H9 (cell line): Measurements from ENCODE around the gene TLX2. TPM values are rescaled to one million over a fixed set of nuclear protein-coding genes. Genes with fewer than 3 reads are reported as not detected.

Experiments used
- DNase-seq: peaks from one replicate; pipeline ENCODE4 v3.0.0-alpha.2; 2017
- H2AFZ ChIP-seq: one replicate; pipeline ENCODE4 v1.6.1; 2013; ENCODE audit warnings: mild to moderate bottlenecking, low read length, control low read depth, moderate library complexity
- H2AK5ac ChIP-seq: 2 replicates; pipeline ENCODE4 v1.6.1; 2013; ENCODE audit warnings: low read length, control low read depth, mixed read lengths; ENCODE audit not compliant: insufficient read length
- H2BK120ac ChIP-seq: one replicate; pipeline ENCODE4 v1.6.1; 2013; ENCODE audit warnings: low read depth, mild to moderate bottlenecking, low read length, control low read depth, inconsistent platforms; ENCODE audit not compliant: poor library complexity, severe bottlenecking
- H2BK12ac ChIP-seq: 2 replicates; pipeline ENCODE4 v1.6.1; 2013; ENCODE audit warnings: low read length, control low read depth, mixed read lengths, low read depth; ENCODE audit not compliant: insufficient read length
- H2BK15ac ChIP-seq: 2 replicates; pipeline ENCODE4 v1.6.1; 2013; ENCODE audit warnings: low read depth, low read length, control low read depth
- H2BK20ac ChIP-seq: one replicate; pipeline ENCODE4 v1.6.1; 2013; ENCODE audit warnings: low read depth, mild to moderate bottlenecking, low read length, control low read depth, inconsistent platforms; ENCODE audit not compliant: poor library complexity, severe bottlenecking
- H2BK5ac ChIP-seq: 2 replicates; pipeline ENCODE4 v1.6.1; 2013; ENCODE audit warnings: low read length, control low read depth, mixed read lengths; ENCODE audit not compliant: insufficient read length
- H3K14ac ChIP-seq: 2 replicates; pipeline ENCODE4 v1.6.1; 2013; ENCODE audit warnings: low read length, control low read depth; ENCODE audit not compliant: insufficient read depth
- H3K18ac ChIP-seq: 2 replicates; pipeline ENCODE4 v1.6.1; 2013; ENCODE audit warnings: low read depth, mild to moderate bottlenecking, mixed read lengths, low read length, control low read depth; ENCODE audit not compliant: insufficient read length
- H3K23ac ChIP-seq: 2 replicates; pipeline ENCODE4 v1.6.1; 2013; ENCODE audit warnings: low read length, control low read depth, mixed read lengths, low read depth; ENCODE audit not compliant: insufficient read length
- H3K23me2 ChIP-seq: 2 replicates; pipeline ENCODE4 v1.6.1; 2013; ENCODE audit warnings: low read depth, mild to moderate bottlenecking, mixed read lengths, low read length, control low read depth; ENCODE audit not compliant: insufficient read length, poor library complexity, severe bottlenecking
- H3K27ac ChIP-seq: 2 replicates; pipeline ENCODE4 v1.5.1; 2013; ENCODE audit warnings: low read length, control low read depth, mixed read lengths, low read depth; ENCODE audit not compliant: insufficient read length
- H3K27me3 ChIP-seq: 2 replicates; pipeline ENCODE4 v1.6.1; 2013; ENCODE audit warnings: low read length, control low read depth, inconsistent platforms; ENCODE audit not compliant: insufficient read depth
- H3K4ac ChIP-seq: 2 replicates; pipeline ENCODE4 v1.6.1; 2013; ENCODE audit warnings: low read depth, mild to moderate bottlenecking, control low read depth, inconsistent platforms, low read length, moderate library complexity
- H3K4me1 ChIP-seq: 2 replicates; pipeline ENCODE4 v1.6.1; 2013; ENCODE audit warnings: low read length, control low read depth, inconsistent platforms; ENCODE audit not compliant: insufficient read depth
- H3K4me2 ChIP-seq: 2 replicates; pipeline ENCODE4 v1.6.1; 2013; ENCODE audit warnings: low read length, control low read depth, mixed read lengths; ENCODE audit not compliant: insufficient read length, insufficient read depth
- H3K56ac ChIP-seq: 2 replicates; pipeline ENCODE4 v1.6.1; 2013; ENCODE audit warnings: low read depth, mild to moderate bottlenecking, mixed read lengths, low read length, control low read depth; ENCODE audit not compliant: insufficient read length
- H3K79me1 ChIP-seq: 2 replicates; pipeline ENCODE4 v1.6.1; 2013; ENCODE audit warnings: low read depth, mild to moderate bottlenecking, moderate library complexity, low read length, control low read depth, inconsistent platforms; ENCODE audit not compliant: insufficient read depth, poor library complexity, severe bottlenecking
- H3K79me2 ChIP-seq: 2 replicates; pipeline ENCODE4 v1.6.1; 2013; ENCODE audit warnings: low read length, control low read depth, inconsistent platforms; ENCODE audit not compliant: insufficient read depth
- H3K9ac ChIP-seq: 2 replicates; pipeline ENCODE4 v1.6.1; 2013; ENCODE audit warnings: low read length, control low read depth, mixed read lengths; ENCODE audit not compliant: insufficient read length; ENCODE audit errors: extremely low read depth
- H3K9me3 ChIP-seq: one replicate; pipeline ENCODE4 v1.6.1; 2013; ENCODE audit warnings: low read depth, low read length, inconsistent platforms; ENCODE audit not compliant: control insufficient read depth
- H3T11ph ChIP-seq: one replicate; pipeline ENCODE4 v1.6.1; 2013; ENCODE audit warnings: mild to moderate bottlenecking, low read length, control low read depth, inconsistent platforms
- H4K20me1 ChIP-seq: one replicate; pipeline ENCODE4 v1.6.1; 2013; ENCODE audit not compliant: control insufficient read depth, insufficient read length, insufficient read depth
- H4K5ac ChIP-seq: 2 replicates; pipeline ENCODE4 v1.6.1; 2013; ENCODE audit warnings: low read depth, mild to moderate bottlenecking, mixed read lengths, low read length, control low read depth; ENCODE audit not compliant: insufficient read length
- H4K8ac ChIP-seq: replicated peaks from 2 replicates; pipeline ENCODE4 v1.6.1; 2013; ENCODE audit warnings: low read length, control low read depth, mixed read lengths, low read depth; ENCODE audit not compliant: insufficient read length
- H4K91ac ChIP-seq: 2 replicates; pipeline ENCODE4 v1.6.1; 2013; ENCODE audit warnings: low read depth, mild to moderate bottlenecking, moderate library complexity, mixed read lengths, low read length, control low read depth; ENCODE audit not compliant: insufficient read length
- H3K27ac Mint-ChIP-seq, 3 experiments: 2 replicates in 2 of 3; 3 replicates in 1 of 3; pipeline ENCODE4 v1.8.0; 2020 to 2021; ENCODE audit warnings: mixed read lengths in 3 of 3, mild to moderate bottlenecking in 1 of 3, moderate library complexity in 1 of 3
- H3K27me3 Mint-ChIP-seq: 2 replicates; pipeline ENCODE4 v1.8.0; 2021; ENCODE audit warnings: low read depth, mild to moderate bottlenecking, moderate library complexity, mixed read lengths
- H3K36me3 Mint-ChIP-seq, 3 experiments: 2 replicates in 2 of 3; 3 replicates in 1 of 3; pipeline ENCODE4 v1.8.0; 2020 to 2021; ENCODE audit warnings: low read depth in 3 of 3, mixed read lengths in 3 of 3; ENCODE audit not compliant: insufficient read depth in 1 of 3
- H3K4me1 Mint-ChIP-seq, 2 experiments: 2 replicates each; pipeline ENCODE4 v1.8.0; 2020; ENCODE audit warnings: mixed read lengths in 2 of 2
- H3K4me3 Mint-ChIP-seq, 2 experiments: 2 replicates in 1 of 2; 3 replicates in 1 of 2; pipeline ENCODE4 v1.8.0; 2020 to 2021; ENCODE audit warnings: mild to moderate bottlenecking in 2 of 2, mixed read lengths in 2 of 2, moderate library complexity in 1 of 2
- H3K9me3 Mint-ChIP-seq, 2 experiments: 2 replicates in 1 of 2; 3 replicates in 1 of 2; pipeline ENCODE4 v1.8.0; 2020; ENCODE audit warnings: mild to moderate bottlenecking in 2 of 2, mixed read lengths in 2 of 2, moderate library complexity in 1 of 2
- CTCF ChIP-seq: fragments of 200-600 bp; sonication (generic); conservative IDR thresholded peaks from 3 replicates; pipeline ENCODE4 v1.8.0; 2021; ENCODE audit warnings: antibody characterized with exemption, mild to moderate bottlenecking
- WGBS: extraction: QIAGEN DNeasy Blood & Tissue Kit; methylation state at CpG from one replicate; pipeline ENCODE4 v1.1.7; 2013; ENCODE audit warnings: missing lambda C conversion rate, low lambda C conversion rate, mixed read lengths; ENCODE audit not compliant: insufficient read length; ENCODE audit errors: extremely low coverage; 5-methylcytosine and 5-hydroxymethylcytosine counted together
- total RNA-seq: library from RNA; stranded (reverse); gene quantifications from 2 replicates; pipeline ENCODE4 v1.2.1, GENCODE V29; 2021

Gene TLX2
- total RNA-seq, 1 experiment from 2014 or later = 0.20 TPM

- H3K79me1 ChIP-seq = no peaks in the 10 kb centered on the region
- Mint-ChIP-seq H3K27ac (no peak overlapping the region), H3K36me3 (peaks cover 5 to 8% (median 8%) of the 10 kb centered on the region in 3 experiments), H3K4me3 (peak overlapping the region in 1 of 2 experiments; percentile 48; a peak in 1 of 5 replicates), H3K4me1 (peaks cover 27 to 31% of the 10 kb centered on the region in 2 experiments), H3K9me3 (peaks cover 6 to 11% of the 10 kb centered on the region in 2 experiments), H3K27me3 (peaks cover 85% of the 10 kb centered on the region)
- no peak overlapping the region for H4K91ac ChIP-seq
- no peak overlapping the region for H3K18ac ChIP-seq
- TF ChIP-seq CTCF = no peak
- H4K8ac ChIP-seq = no peak overlapping the region
- H3K56ac ChIP-seq = no peak overlapping the region
- H3K9me3 ChIP-seq = no peaks in the 10 kb centered on the region
- H2AFZ ChIP-seq = no peak overlapping the region
- no peak overlapping the region for H2BK20ac ChIP-seq
- H2AK5ac ChIP-seq = no peak overlapping the region
- peaks cover 3% of the 10 kb centered on the region; the same call in 1 of the 2 replicates for H3K4me1 ChIP-seq
- no peak overlapping the region for H3K9ac ChIP-seq
- no peak overlapping the region for H2BK15ac ChIP-seq
- no peak overlapping the region for H3K23ac ChIP-seq
- no peak overlapping the region for H3K4ac ChIP-seq
- peaks cover 61% of the 10 kb centered on the region for H3K27me3 ChIP-seq
- no peak overlapping the region for H3K4me2 ChIP-seq
- peaks cover 23% of the 10 kb centered on the region for H3K23me2 ChIP-seq
- no peak overlapping the region for H2BK12ac ChIP-seq
- H3K79me2 ChIP-seq = no peaks in the 10 kb centered on the region
- WGBS = no CpG with 5 or more reads among the region's 11 CpGs
- H2BK5ac ChIP-seq = no peak overlapping the region
- no peak overlapping the region for H2BK120ac ChIP-seq
- no peak for DNase-seq
- H3K27ac ChIP-seq = no peak overlapping the region
- no peak overlapping the region for H3T11ph ChIP-seq
- no peak overlapping the region for H3K14ac ChIP-seq
- no peak overlapping the region for H4K5ac ChIP-seq
- H4K20me1 ChIP-seq = no peaks in the 10 kb centered on the region
Measured at GRCh38 chr2:74511104-74511989, 2.9 kb upstream of the TLX2 start.
